Chondrocyte (in vitro differentiated cells): Measurements from ENCODE around the gene ATRX. TPM values are rescaled to one million over a fixed set of nuclear protein-coding genes. Genes with fewer than 3 reads are reported as not detected.
A peak's percentile ranks its signal among the peaks of the same experiment; 100 is the strongest.

Source experiments
- DNase-seq: peaks from one replicate; pipeline ENCODE4 v3.0.0; 2021; ENCODE audit warnings: mixed read lengths, low spot score
- H3K27ac Mint-ChIP-seq: one replicate; pipeline ENCODE4 v1.8.0; 2021; ENCODE audit warnings: mild to moderate bottlenecking, moderate library complexity, mixed read lengths; ENCODE audit not compliant: unreplicated experiment
- H3K27me3 Mint-ChIP-seq: 2 replicates; pipeline ENCODE4 v1.8.0; 2021; ENCODE audit warnings: low read depth, mixed read lengths
- H3K36me3 Mint-ChIP-seq: 2 replicates; pipeline ENCODE4 v1.8.0; 2021; ENCODE audit warnings: low read depth, mixed read lengths
- H3K4me1 Mint-ChIP-seq: 2 replicates; pipeline ENCODE4 v1.8.0; 2021; ENCODE audit warnings: low read depth, mild to moderate bottlenecking, mixed read lengths
- H3K4me3 Mint-ChIP-seq: one replicate; pipeline ENCODE4 v1.8.0; 2021; ENCODE audit warnings: mild to moderate bottlenecking, moderate library complexity, mixed read lengths; ENCODE audit not compliant: unreplicated experiment
- H3K9me3 Mint-ChIP-seq: 2 replicates; pipeline ENCODE4 v1.8.0; 2021; ENCODE audit warnings: low read depth, mixed read lengths
- total RNA-seq: library from RNA; stranded (reverse); gene quantifications from 3 replicates; pipeline ENCODE4 v1.2.1, GENCODE V29; 2021
- TF ChIP-seq, protein P1 (sequence below): fragments of 200-600 bp; sonication (generic); IDR thresholded peaks from 2 replicates; pipeline ENCODE4 v1.5.0; 2021; ENCODE audit warnings: antibody characterized with exemption, mild to moderate bottlenecking, moderate library complexity

ATRX gene
- total RNA-seq, 1 donor from 2014 or later, result 81.9 TPM

- TF ChIP-seq, protein P1, sequence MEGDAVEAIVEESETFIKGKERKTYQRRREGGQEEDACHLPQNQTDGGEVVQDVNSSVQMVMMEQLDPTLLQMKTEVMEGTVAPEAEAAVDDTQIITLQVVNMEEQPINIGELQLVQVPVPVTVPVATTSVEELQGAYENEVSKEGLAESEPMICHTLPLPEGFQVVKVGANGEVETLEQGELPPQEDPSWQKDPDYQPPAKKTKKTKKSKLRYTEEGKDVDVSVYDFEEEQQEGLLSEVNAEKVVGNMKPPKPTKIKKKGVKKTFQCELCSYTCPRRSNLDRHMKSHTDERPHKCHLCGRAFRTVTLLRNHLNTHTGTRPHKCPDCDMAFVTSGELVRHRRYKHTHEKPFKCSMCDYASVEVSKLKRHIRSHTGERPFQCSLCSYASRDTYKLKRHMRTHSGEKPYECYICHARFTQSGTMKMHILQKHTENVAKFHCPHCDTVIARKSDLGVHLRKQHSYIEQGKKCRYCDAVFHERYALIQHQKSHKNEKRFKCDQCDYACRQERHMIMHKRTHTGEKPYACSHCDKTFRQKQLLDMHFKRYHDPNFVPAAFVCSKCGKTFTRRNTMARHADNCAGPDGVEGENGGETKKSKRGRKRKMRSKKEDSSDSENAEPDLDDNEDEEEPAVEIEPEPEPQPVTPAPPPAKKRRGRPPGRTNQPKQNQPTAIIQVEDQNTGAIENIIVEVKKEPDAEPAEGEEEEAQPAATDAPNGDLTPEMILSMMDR, result no peak
- Mint-ChIP-seq H3K9me3 (peaks cover 20% of the 10 kb centered on the region), H3K36me3 (no peaks in the 10 kb centered on the region), H3K27me3 (no peaks in the 10 kb centered on the region), H3K4me1 (no peaks in the 10 kb centered on the region), H3K27ac (no peak overlapping the region), H3K4me3 (no peak overlapping the region)
- DNase-seq, result no peak
Measured at GRCh38 chrX:77802201-77802600, 16.2 kb upstream of the ATRX start.

DNA sequence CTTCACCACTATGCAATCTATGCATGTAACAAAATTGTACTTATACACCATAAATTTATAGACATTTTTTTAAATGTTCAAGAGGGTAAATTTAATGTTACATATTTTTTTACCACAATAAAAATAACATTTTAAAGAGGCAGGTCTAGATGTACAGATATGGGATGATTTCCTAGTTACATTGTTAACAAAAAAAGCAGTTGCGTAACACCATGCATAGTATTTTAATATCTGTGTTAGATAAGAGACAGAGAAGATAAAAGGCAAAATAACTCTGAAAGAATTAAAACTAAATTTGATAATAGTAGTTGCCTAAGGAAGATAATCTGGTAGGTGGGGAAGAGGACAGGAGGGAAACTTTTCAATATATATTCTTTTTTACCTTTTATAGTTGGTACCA is 9.1 kb upstream of the ATRX start:
- TF ChIP-seq, protein P1, result no peak
- Mint-ChIP-seq H3K27ac (no peak overlapping the region), H3K4me1 (no peaks in the 10 kb centered on the region), H3K27me3 (no peaks in the 10 kb centered on the region), H3K9me3 (peaks cover 9% of the 10 kb centered on the region), H3K4me3 (no peak overlapping the region), H3K36me3 (peaks cover 2% of the 10 kb centered on the region)
- DNase-seq, result no peak

GRCh38 chrX:77793946-77794345 is 7.9 kb upstream of the ATRX start:
- H3K9me3 Mint-ChIP-seq, result peaks cover 9% of the 10 kb centered on the region
- H3K4me3 Mint-ChIP-seq, result no peak overlapping the region
- no peaks in the 10 kb centered on the region for H3K4me1 Mint-ChIP-seq
- TF ChIP-seq, protein P1, result no peak
- no peaks in the 10 kb centered on the region for H3K27me3 Mint-ChIP-seq
- H3K36me3 Mint-ChIP-seq, result peaks cover 2% of the 10 kb centered on the region
- no peak for DNase-seq
- no peak overlapping the region for H3K27ac Mint-ChIP-seq

DNA sequence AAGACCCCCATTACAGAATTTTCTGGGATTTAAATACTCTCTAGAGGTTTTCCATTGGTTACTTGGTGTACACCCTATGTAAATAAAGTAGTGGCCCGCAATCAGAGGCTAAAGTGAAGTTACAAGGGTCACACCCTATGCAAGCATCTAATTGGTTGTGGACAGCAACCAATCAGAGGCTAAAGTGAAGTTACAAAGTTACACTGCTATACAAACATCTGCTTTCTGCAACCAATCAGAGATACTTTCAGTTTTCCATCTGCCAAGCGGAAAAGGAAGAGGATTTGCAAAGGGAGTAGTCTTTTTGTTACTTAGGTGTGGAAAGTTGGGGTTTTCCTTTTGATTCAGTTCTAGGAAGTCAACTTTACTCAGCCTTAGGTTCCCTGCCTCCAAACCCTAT is 2.0 kb upstream of the ATRX start:
- H3K36me3 Mint-ChIP-seq, result peaks cover 3% of the 10 kb centered on the region

GRCh38 chrX:77786365-77786680 is 307 bp upstream of the ATRX start:
- Mint-ChIP-seq H3K4me3 (peak overlapping the region; percentile 98), H3K4me1 (peaks cover 24% of the 10 kb centered on the region), H3K9me3 (no peaks in the 10 kb centered on the region), H3K27ac (peak overlapping the region; percentile 100), H3K36me3 (peaks cover 1% of the 10 kb centered on the region), H3K27me3 (no peaks in the 10 kb centered on the region)
- no peak for DNase-seq
- TF ChIP-seq, protein P1, result no peak

More for the DNA sequence above, 2.0 kb upstream of the ATRX start:
- TF ChIP-seq, protein P1, result no peak
- H3K27me3 Mint-ChIP-seq, result no peaks in the 10 kb centered on the region
- H3K9me3 Mint-ChIP-seq, result peaks cover 7% of the 10 kb centered on the region
- no peak overlapping the region for H3K27ac Mint-ChIP-seq
- no peak overlapping the region for H3K4me3 Mint-ChIP-seq
- peaks cover 22% of the 10 kb centered on the region for H3K4me1 Mint-ChIP-seq
- no peak for DNase-seq
